ENCODE results near the gene NUP98. TPM values are rescaled to one million over a fixed set of nuclear protein-coding genes. Genes with fewer than 3 reads are reported as not detected.

Gene NUP98
- total RNA-seq, 1 donor from 2014 or later, result 94.8 TPM

GRCh38 chr11:3664032-3664630, 133.2 kb downstream of the NUP98 start:
- no peaks in the 10 kb centered on the region for H4K20me1 ChIP-seq (ENCODE audit: low read depth)
- TF ChIP-seq CTCF (IDR thresholded peaks at IDR 0.05), result no peak
- no peak for TF ChIP-seq EZH2 (IDR thresholded peaks at IDR 0.05)
- no peak for TF ChIP-seq EZH2phosphoT487 (IDR thresholded peaks at IDR 0.05)
- no peaks in the 10 kb centered on the region for H3K36me3 ChIP-seq
- H2AFZ ChIP-seq (replicated peaks), result no peak overlapping the region
- peak overlapping the region; percentile 44 for H3K27ac Mint-ChIP-seq
- H3K9ac ChIP-seq, result no peak overlapping the region
- no peaks in the 10 kb centered on the region for H3K27me3 ChIP-seq
- DNase-seq (ENCODE audit: low spot score), result no peak
- peaks cover 12% of the 10 kb centered on the region for H3K27me3 Mint-ChIP-seq (ENCODE audit: insufficient read depth, low read depth)
- H3F3A ChIP-seq (ENCODE audit: low read depth), result no peaks in the 10 kb centered on the region
- no peak overlapping the region for H3K4me3 ChIP-seq
- H3K4me2 ChIP-seq, result no peak overlapping the region
- no peak overlapping the region for H3K27ac ChIP-seq
- H3K9me3 ChIP-seq (ENCODE audit: low read depth), result no peaks in the 10 kb centered on the region
- no peaks in the 10 kb centered on the region for H3K9me3 Mint-ChIP-seq
- H3K4me3 Mint-ChIP-seq, result no peak overlapping the region
- H3K36me3 Mint-ChIP-seq, result peaks cover 25% of the 10 kb centered on the region
- no peaks in the 10 kb centered on the region for H3K4me1 Mint-ChIP-seq
- H3K79me2 ChIP-seq (ENCODE audit: low read depth), result no peaks in the 10 kb centered on the region
- H3K4me1 ChIP-seq, result no peaks in the 10 kb centered on the region

DNA sequence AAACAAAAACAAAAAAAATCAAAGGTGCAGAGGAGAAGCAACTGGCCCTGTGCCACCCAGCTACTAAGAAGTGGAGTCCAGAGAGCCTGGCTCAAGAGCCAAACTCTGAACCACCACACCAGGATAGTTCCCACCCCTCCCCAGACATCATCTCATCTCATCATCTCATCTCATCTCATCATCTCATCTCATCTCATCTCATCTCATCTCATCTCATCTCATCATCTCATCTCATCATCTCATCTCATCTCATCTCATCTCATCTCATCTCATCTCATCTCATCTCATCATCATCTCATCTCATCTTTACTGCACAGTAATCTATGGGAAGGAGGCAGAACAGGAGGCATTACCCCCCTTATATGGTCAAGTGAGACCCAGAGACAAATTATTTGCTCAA, 134.5 kb downstream of the NUP98 start:
- Histone ChIP-seq H3K79me2 (ENCODE audit: low read depth) (no peaks in the 10 kb centered on the region), H3K4me1 (no peaks in the 10 kb centered on the region), H3K36me3 (no peaks in the 10 kb centered on the region), H3K27me3 (no peaks in the 10 kb centered on the region), H3F3A (ENCODE audit: low read depth) (no peaks in the 10 kb centered on the region), H4K20me1 (ENCODE audit: low read depth) (no peaks in the 10 kb centered on the region), H3K9me3 (ENCODE audit: low read depth) (no peaks in the 10 kb centered on the region), H3K4me2 (no peak overlapping the region), H2AFZ (replicated peaks) (no peak overlapping the region), H3K4me3 (no peak overlapping the region), H3K27ac (no peak overlapping the region), H3K9ac (no peak overlapping the region)
- Mint-ChIP-seq H3K36me3 (peaks cover 21% of the 10 kb centered on the region), H3K4me1 (no peaks in the 10 kb centered on the region), H3K27ac (no peak overlapping the region), H3K9me3 (no peaks in the 10 kb centered on the region), H3K4me3 (no peak overlapping the region), H3K27me3 (ENCODE audit: insufficient read depth, low read depth) (peaks cover 10% of the 10 kb centered on the region)
- DNase-seq (ENCODE audit: low spot score), result no peak
- TF ChIP-seq CTCF (IDR thresholded peaks at IDR 0.05), result no peak
- TF ChIP-seq EZH2phosphoT487 (IDR thresholded peaks at IDR 0.05), result no peak
- TF ChIP-seq EZH2 (IDR thresholded peaks at IDR 0.05), result no peak

DNA sequence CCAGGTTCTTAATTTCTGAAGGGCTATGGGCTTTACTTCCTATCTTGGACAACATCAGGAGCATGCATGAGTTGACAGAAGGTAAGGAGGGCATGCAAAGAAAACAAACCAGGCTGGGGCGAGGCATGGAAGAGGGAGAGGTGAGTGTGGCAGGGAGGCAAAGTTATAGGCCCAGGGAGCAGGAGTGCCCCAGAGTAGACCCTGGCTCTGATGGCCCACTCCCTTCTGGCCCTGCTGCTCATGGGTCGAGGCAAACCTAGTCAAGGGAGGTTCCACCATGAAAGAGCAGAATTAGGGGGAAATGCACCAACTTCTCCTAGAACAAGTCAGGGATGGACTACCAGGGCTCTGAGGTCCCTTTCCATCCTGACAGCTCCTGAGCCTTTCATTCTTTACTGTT, 136.4 kb downstream of the NUP98 start:
- DNase-seq (ENCODE audit: low spot score), result no peak
- H3K4me1 Mint-ChIP-seq, result no peaks in the 10 kb centered on the region
- TF ChIP-seq EZH2 (IDR thresholded peaks at IDR 0.05) (no peak), EZH2phosphoT487 (IDR thresholded peaks at IDR 0.05) (no peak), CTCF (IDR thresholded peaks at IDR 0.05) (no peak)

More for the DNA sequence above, 136.4 kb downstream of the NUP98 start:
- no peak overlapping the region for H2AFZ ChIP-seq (replicated peaks)
- no peaks in the 10 kb centered on the region for H3K4me1 ChIP-seq
- H3K27ac ChIP-seq, result no peak overlapping the region
- H3K27ac Mint-ChIP-seq, result no peak overlapping the region
- H3K9me3 ChIP-seq (ENCODE audit: low read depth), result no peaks in the 10 kb centered on the region
- peaks cover 10% of the 10 kb centered on the region for H3K27me3 Mint-ChIP-seq (ENCODE audit: insufficient read depth, low read depth)
- H3K36me3 Mint-ChIP-seq, result peaks cover 19% of the 10 kb centered on the region
- no peak overlapping the region for H3K9ac ChIP-seq
- peak overlapping the region; percentile 3 for H3K4me3 Mint-ChIP-seq
- H3K79me2 ChIP-seq (ENCODE audit: low read depth), result no peaks in the 10 kb centered on the region
- no peaks in the 10 kb centered on the region for H3K9me3 Mint-ChIP-seq
- H3K36me3 ChIP-seq, result no peaks in the 10 kb centered on the region
- no peak overlapping the region for H3K4me3 ChIP-seq
- no peaks in the 10 kb centered on the region for H3F3A ChIP-seq (ENCODE audit: low read depth)
- H3K27me3 ChIP-seq, result no peaks in the 10 kb centered on the region
- no peak overlapping the region for H3K4me2 ChIP-seq
- no peaks in the 10 kb centered on the region for H4K20me1 ChIP-seq (ENCODE audit: low read depth)
